Endothelial cell of umbilical vein (primary cell): ENCODE measurements around the gene MRGPRE. TPM values are rescaled to one million over a fixed set of nuclear protein-coding genes. Genes with fewer than 3 reads are reported as not detected.

Source experiments
- BruUV-seq: library from RNA; stranded (reverse); fragments of 400-500 nt; replicated peaks from 2 replicates; lab custom pipeline; 2021; lab: Mats Ljungman, UMichigan
- CTCF ChIA-PET: fragments of 300-600, 350-600 bp; sonication (Branson Sonifier 250); formaldehyde crosslinking; loops from one replicate; lab custom pipeline; 2021; ENCODE audit warnings: antibody characterized with exemption, inconsistent platforms; lab: Charles Lee
- POLR2A ChIA-PET: fragments of 300-600, 350-600 bp; sonication (Branson Sonifier 250); formaldehyde crosslinking; loops from one replicate; lab custom pipeline; 2021; ENCODE audit warnings: antibody characterized with exemption, inconsistent platforms; lab: Charles Lee
- DNase-seq: peaks from one replicate; pipeline ENCODE4 v3.0.0-alpha.2; 2011; ENCODE audit warnings: low read depth, low spot score
- FAIRE-seq: peaks from 2 replicates; lab custom pipeline; 2011; peaks lifted over from hg19 to GRCh38; lab: Jason Lieb, UNC
- H2AFZ ChIP-seq: 2 replicates; pipeline ENCODE4 v1.6.0; 2012; ENCODE audit warnings: low read depth, low read length, control low read depth, inconsistent platforms
- H3K27ac ChIP-seq: 2 replicates; pipeline ENCODE4 v1.5.1; 2011; ENCODE audit warnings: low read depth, mild to moderate bottlenecking, control low read depth, low read length, moderate library complexity; ENCODE audit not compliant: insufficient read depth
- H3K27me3 ChIP-seq, 2 experiments: 2 replicates each; pipeline versions ENCODE4 v1.6.0 to v1.6.1; 2011; ENCODE audit warnings: low read length in 2 of 2, mixed read lengths in 1 of 2; ENCODE audit not compliant: control insufficient read depth in 2 of 2, insufficient read depth in 2 of 2
- H3K36me3 ChIP-seq, 2 experiments: 2 replicates in 1 of 2; 3 replicates in 1 of 2; pipeline ENCODE4 v1.5.1; 2011; ENCODE audit warnings: low read length in 2 of 2, mild to moderate bottlenecking in 1 of 2, moderate library complexity in 1 of 2; ENCODE audit not compliant: control insufficient read depth in 2 of 2, insufficient read depth in 2 of 2; ENCODE audit errors: extremely low read depth in 1 of 2
- H3K4me1 ChIP-seq: 3 replicates; pipeline ENCODE4 v1.5.1; 2011; ENCODE audit warnings: mild to moderate bottlenecking, low read length; ENCODE audit not compliant: control insufficient read depth, insufficient read depth; ENCODE audit errors: extremely low read depth
- H3K4me2 ChIP-seq: 2 replicates; pipeline ENCODE4 v1.6.1; 2011; ENCODE audit warnings: low read length, control low read depth, mixed read lengths; ENCODE audit not compliant: insufficient read depth
- H3K4me3 ChIP-seq, 3 experiments: fragments of 200-600 bp in 1 of 3; sonication (generic), shearing (Covaris generic) in 1 of 3; replicated peaks in 1 of 3; 2 replicates each; pipeline ENCODE4 v1.5.1; 2011 to 2016; ENCODE audit warnings: control low read depth in 3 of 3, low read length in 3 of 3, mild to moderate bottlenecking in 2 of 3, inconsistent platforms in 1 of 3, low read depth in 1 of 3, moderate library complexity in 1 of 3; ENCODE audit not compliant: insufficient read depth in 1 of 3
- H3K79me2 ChIP-seq: 2 replicates; pipeline ENCODE4 v1.6.0; 2012; ENCODE audit warnings: low read length, inconsistent platforms; ENCODE audit not compliant: control insufficient read depth, insufficient read depth
- H3K9ac ChIP-seq: replicated peaks from 2 replicates; pipeline ENCODE3; 2011; ENCODE audit warnings: low read length, control low read depth; ENCODE audit not compliant: insufficient read depth; ENCODE audit errors: extremely low read depth
- H3K9me1 ChIP-seq: replicated peaks from 3 replicates; pipeline ENCODE4 v1.6.0; 2011; ENCODE audit warnings: mild to moderate bottlenecking, low read length; ENCODE audit not compliant: control insufficient read depth, insufficient read depth; ENCODE audit errors: extremely low read depth
- H3K9me3 ChIP-seq: replicated peaks from 2 replicates; pipeline ENCODE4 v1.5.1; 2012; ENCODE audit warnings: low read length, inconsistent platforms; ENCODE audit not compliant: control insufficient read depth, insufficient read depth
- H4K20me1 ChIP-seq: replicated peaks from 2 replicates; pipeline ENCODE3; 2011; ENCODE audit warnings: mild to moderate bottlenecking, low read length; ENCODE audit not compliant: control insufficient read depth, insufficient read depth; ENCODE audit errors: extremely low read depth
- CTCF ChIP-seq, 2 donors: IDR thresholded peaks; 1 replicate in 1 of 2; 2 replicates in 1 of 2; pipeline ENCODE4 v1.5.1; 2011; ENCODE audit warnings: low read length in 2 of 2, mild to moderate bottlenecking in 2 of 2, moderate library complexity in 2 of 2, control low read depth in 1 of 2, inconsistent platforms in 1 of 2, low read depth in 1 of 2; ENCODE audit not compliant: insufficient read depth in 1 of 2; ENCODE audit errors: extremely low read depth in 1 of 2
- EZH2 ChIP-seq: IDR thresholded peaks from 2 replicates; pipeline ENCODE4 v1.6.1; 2012; ENCODE audit warnings: borderline replicate concordance, low read depth, mild to moderate bottlenecking, moderate library complexity, low read length, inconsistent platforms; ENCODE audit not compliant: severe bottlenecking
- FOS ChIP-seq: IDR thresholded peaks from 2 replicates; pipeline ENCODE4 v1.6.1; 2011; ENCODE audit warnings: mild to moderate bottlenecking, low read length, moderate library complexity, borderline replicate concordance; ENCODE audit not compliant: insufficient read depth
- GATA2 ChIP-seq: IDR thresholded peaks from 2 replicates; pipeline ENCODE4 v1.7.0; 2011; ENCODE audit warnings: low read depth, mild to moderate bottlenecking, moderate library complexity, mixed read lengths, low read length; ENCODE audit not compliant: insufficient read length, insufficient read depth
- JUN ChIP-seq: IDR thresholded peaks from 2 replicates; pipeline ENCODE4 v1.6.1; 2011; ENCODE audit warnings: borderline replicate concordance, low read depth; ENCODE audit not compliant: insufficient read length, insufficient read depth
- MAX ChIP-seq: IDR thresholded peaks from 2 replicates; pipeline ENCODE4 v1.6.1; 2011; ENCODE audit not compliant: insufficient read depth, insufficient read length
- MYC ChIP-seq: IDR thresholded peaks from one replicate; pipeline ENCODE4 v1.6.1; 2011; ENCODE audit warnings: mild to moderate bottlenecking, low read depth, low read length
- POLR2A ChIP-seq: IDR thresholded peaks from 2 replicates; pipeline ENCODE4 v1.6.1; 2012; ENCODE audit warnings: low read depth, mild to moderate bottlenecking, control low read depth, low read length
- POLR2AphosphoS5 ChIP-seq: IDR thresholded peaks from 2 replicates; pipeline ENCODE4 v1.6.1; 2012; ENCODE audit warnings: low read depth, mild to moderate bottlenecking, control low read depth, low read length, moderate library complexity; ENCODE audit not compliant: insufficient read depth
- dilution Hi-C: fragments of 300-500 bp; cut with MboI; formaldehyde crosslinking; loops from one replicate; pipeline ENCODE4 v1.15.0; 2019; ENCODE audit warnings: low sequenced_read_pairs; ENCODE audit not compliant: extremely low pct_ligation_motif_present
- intact Hi-C: fragments of 100-400 bp; cut with micrococcal nuclease; formaldehyde crosslinking; loops from one replicate; pipeline ENCODE4 v1.10.0; 2022
- polyA plus RNA-seq, 4 experiments: library from polyadenylated mRNA; depleted of rRNA in 3 of 4; stranded (reverse) in 3 of 4; unstranded in 1 of 4; fragments of >200 nt; gene quantifications; 2 replicates each; pipeline versions ENCODE4 v1.2.1 to v1.2.3, GENCODE V29; 2011 to 2012; ENCODE audit warnings: missing spikeins in 1 of 4
- total RNA-seq: library from RNA; stranded (reverse); gene quantifications from 2 replicates; pipeline ENCODE4 v1.2.3, GENCODE V29; 2021

The MRGPRE gene
- total and polyA plus RNA-seq, 2 donors (not counting 3 experiments of a cell fraction or from before 2014, with no cell fraction given): not detected

- Histone ChIP-seq H4K20me1 (no peaks in the 10 kb centered on the region), H3K27ac (no peak overlapping the region), H3K27me3 (no peaks in the 10 kb centered on the region), H3K9me3 (no peaks in the 10 kb centered on the region), H2AFZ (no peak overlapping the region), H3K36me3 (no peaks in the 10 kb centered on the region), H3K4me3 (no peak overlapping the region), H3K79me2 (no peaks in the 10 kb centered on the region), H3K9ac (no peak overlapping the region), H3K4me2 (no peak overlapping the region), H3K4me1 (no peaks in the 10 kb centered on the region), H3K9me1 (no peaks in the 10 kb centered on the region)
- ChIA-PET CTCF (interaction anchor here (1.3 to 2.0 kb wide), 2 partner anchors 16 to 23 kb away, joined by 4 read pairs; no protein-coding TSS in a partner anchor), POLR2A (no interaction called here)
- DNase-seq (no peak), FAIRE-seq (no peak)
- BruUV-seq: no TSS peak
- TF ChIP-seq EZH2 (no peak), JUN (no peak), MAX (no peak), POLR2AphosphoS5 (no peak), FOS (no peak), CTCF (IDR thresholded peaks at IDR 0.05; ENCODE audit: extremely low read depth in 1 of 2, insufficient read depth in 1 of 2, low read depth in 1 of 2, low read length in 2 of 2) (no peak), MYC (no peak), POLR2A (no peak), GATA2 (no peak)
- dilution Hi-C loops: no loop called here
- intact Hi-C loops: no loop called here
These were observed 39.5 kb downstream of the MRGPRE start for GRCh38 chr11:3192511-3193372.
